K562 (cell line): ENCODE results near the gene SURF6. TPM values are rescaled to one million over a fixed set of nuclear protein-coding genes. Genes with fewer than 3 reads are reported as not detected.
A peak's percentile ranks its signal among the peaks of the same experiment; 100 is the strongest.

Experiments
- ATF7 ChIP-seq: fragments of 450-650 bp; IDR thresholded peaks from 2 replicates; pipeline ENCODE4 v1.7.1; 2014; ENCODE audit warnings: mild to moderate bottlenecking, moderate library complexity
- FOXK2 ChIP-seq, 2 experiments: fragments of 450-650 bp; IDR thresholded peaks in 1 of 2; conservative IDR thresholded peaks in 1 of 2; 2 replicates each; pipeline ENCODE4 v1.6.1; 2016; ENCODE audit warnings: low read depth in 2 of 2, mild to moderate bottlenecking in 1 of 2
- GTF2E2 ChIP-seq: fragments of 200-800 bp; sonication (Bioruptor generic); IDR thresholded peaks from 2 replicates; pipeline ENCODE4 v1.6.1; 2016; ENCODE audit warnings: missing genetic modification characterization, missing compliant biosample characterization
- KDM5B ChIP-seq: fragments of 200-600 bp; sonication (generic); IDR thresholded peaks from 2 replicates; pipeline ENCODE4 v1.6.1; 2012; ENCODE audit warnings: low read depth, mild to moderate bottlenecking, moderate library complexity, low read length, control low read depth, inconsistent platforms; ENCODE audit not compliant: insufficient replicate concordance
- KLF10 ChIP-seq: fragments of 250-450 bp; sonication (Bioruptor Pico); IDR thresholded peaks from 2 replicates; pipeline ENCODE4 v1.6.1; 2021; ENCODE audit warnings: matching md5 sums
- LCOR ChIP-seq: sonication (generic); formaldehyde crosslinking; IDR thresholded peaks from 2 replicates; pipeline ENCODE4 v1.8.0; 2022; ENCODE audit warnings: mild to moderate bottlenecking, missing genetic modification reagents
- SMARCE1 ChIP-seq: fragments of 450-650 bp; IDR thresholded peaks from 2 replicates; pipeline ENCODE4 v1.7.1; 2016; ENCODE audit warnings: mild to moderate bottlenecking
- TCF3 ChIP-seq: sonication (generic); formaldehyde crosslinking; IDR thresholded peaks from 2 replicates; pipeline ENCODE4 v1.4.0; 2020; ENCODE audit warnings: mild to moderate bottlenecking, missing genetic modification reagents
- ZFX ChIP-seq: sonication (generic); formaldehyde crosslinking; IDR thresholded peaks from 2 replicates; pipeline ENCODE4 v1.8.0; 2022; ENCODE audit warnings: mild to moderate bottlenecking, missing genetic modification reagents, moderate library complexity
- ZNF589 ChIP-seq: fragments of 200-800 bp; sonication (Bioruptor generic); IDR thresholded peaks from 2 replicates; pipeline ENCODE4 v1.6.1; 2016; ENCODE audit warnings: low read depth, missing genetic modification characterization, missing compliant biosample characterization
- polyA plus RNA-seq, 8 experiments: library from polyadenylated mRNA; depleted of rRNA in 4 of 8; stranded (reverse) in 5 of 8; unstranded in 3 of 8; fragments of >200 nt; fragmentation: Nextera tagmentation in 2 of 8; fragmentation: Illumina TruSeq in 1 of 8; extraction: Ambion mirVana in 2 of 8; extraction: Trizol in 1 of 8; gene quantifications; 2 replicates each; pipeline versions ENCODE4 v1.2.1 to v1.2.3, GENCODE V29; 2011 to 2014; ENCODE audit warnings: inconsistent platforms in 1 of 8, missing spikeins in 1 of 8
- total RNA-seq, 7 experiments: library from RNA; depleted of rRNA in 6 of 7; stranded (reverse); fragments of >200 nt in 6 of 7; fragmentation: Illumina TruSeq in 2 of 7; extraction: Trizol in 2 of 7; gene quantifications; 2 replicates each; pipeline versions ENCODE4 v1.2.1 to v1.2.3, GENCODE V29; 2011 to 2021; ENCODE audit warnings: low replicate concordance in 1 of 7
- TF ChIP-seq, protein P1 (sequence below): IDR thresholded peaks from 2 replicates; pipeline ENCODE4 v1.6.1; 2014; ENCODE audit warnings: antibody characterized with exemption
- TF ChIP-seq, protein P2 (sequence below): fragments of 250-450 bp; sonication (Bioruptor Pico); IDR thresholded peaks from 2 replicates; pipeline ENCODE4 v1.8.0; 2022; ENCODE audit warnings: inconsistent platforms, mild to moderate bottlenecking, moderate library complexity, borderline replicate concordance
- TF ChIP-seq, protein P3 (sequence below): sonication (generic); formaldehyde crosslinking; IDR thresholded peaks from 2 replicates; pipeline ENCODE4 v1.8.0; 2022; ENCODE audit warnings: mild to moderate bottlenecking, missing genetic modification reagents
- TF ChIP-seq, protein P4 (sequence below): fragments of 250-450 bp; sonication (Bioruptor Pico); IDR thresholded peaks from 2 replicates; pipeline ENCODE4 v1.9.0; 2021; ENCODE audit warnings: mild to moderate bottlenecking, inconsistent platforms
- TF ChIP-seq, protein P5 (sequence below), 2 experiments: IDR thresholded peaks; 2 replicates each; pipeline ENCODE4 v1.6.1; 2011; ENCODE audit warnings: borderline replicate concordance in 1 of 2, control low read depth in 1 of 2, low read depth in 1 of 2, low read length in 1 of 2, mild to moderate bottlenecking in 1 of 2, mixed read lengths in 1 of 2, moderate library complexity in 1 of 2; ENCODE audit not compliant: insufficient read depth in 1 of 2, insufficient read length in 1 of 2, poor library complexity in 1 of 2, severe bottlenecking in 1 of 2; ENCODE audit errors: extremely low read depth in 1 of 2

SURF6 gene
- total and polyA plus RNA-seq, 9 of the 15 experiments (the other 6 are each of a cell fraction or from before 2014, with no cell fraction given), result 1.4 to 68.3 (median 14.7) TPM

DNA sequence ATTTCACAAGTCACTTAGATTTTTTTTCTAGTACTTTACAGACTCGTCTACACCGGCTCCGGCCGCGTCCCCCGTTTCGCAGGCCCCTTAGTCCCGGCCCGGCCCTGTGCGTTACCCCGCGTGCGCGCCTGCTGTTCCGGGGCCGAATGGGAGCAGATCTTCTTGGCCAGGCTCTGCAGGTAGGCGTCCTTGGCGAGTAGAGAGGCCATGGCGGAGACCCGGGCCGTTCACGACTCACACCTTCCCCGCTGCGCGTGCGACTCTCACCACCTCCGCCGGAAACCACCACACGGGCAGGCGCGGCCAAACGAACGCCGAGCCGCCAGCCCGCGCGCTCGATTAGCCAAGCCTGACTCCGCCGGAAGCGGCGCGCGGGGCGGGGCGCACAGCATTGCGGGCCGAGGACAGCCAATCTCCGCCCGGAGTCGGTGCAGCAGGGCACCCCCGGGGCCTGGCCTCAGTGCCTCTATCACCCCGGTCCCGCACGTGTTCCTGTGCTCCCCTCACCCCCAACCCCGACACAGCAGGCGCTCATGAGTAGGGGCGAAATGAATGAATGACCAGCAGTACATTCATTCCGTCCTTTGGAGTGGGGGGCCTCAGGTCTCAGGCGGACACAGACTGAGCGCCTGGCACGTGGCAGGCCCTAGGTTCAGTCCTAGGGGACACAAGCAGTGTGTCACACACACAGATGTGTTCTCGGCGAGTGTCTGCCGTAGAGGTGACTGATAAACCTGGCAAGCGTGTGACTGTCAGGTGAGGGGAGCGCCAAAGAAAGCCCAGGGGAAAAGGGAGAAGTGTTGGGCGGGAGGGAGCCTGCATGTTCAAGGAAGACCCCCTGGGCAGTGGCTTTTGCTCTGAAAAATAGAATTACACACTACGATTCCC, at the start of gene SURF6 (continued):
- TF ChIP-seq KDM5B, result peak; percentile 68
- peak; percentile 49 for TF ChIP-seq TCF3 (CRISPR knock-in tag)
- TF ChIP-seq LCOR (CRISPR knock-in tag), result peak; percentile 86
- TF ChIP-seq, protein P1, sequence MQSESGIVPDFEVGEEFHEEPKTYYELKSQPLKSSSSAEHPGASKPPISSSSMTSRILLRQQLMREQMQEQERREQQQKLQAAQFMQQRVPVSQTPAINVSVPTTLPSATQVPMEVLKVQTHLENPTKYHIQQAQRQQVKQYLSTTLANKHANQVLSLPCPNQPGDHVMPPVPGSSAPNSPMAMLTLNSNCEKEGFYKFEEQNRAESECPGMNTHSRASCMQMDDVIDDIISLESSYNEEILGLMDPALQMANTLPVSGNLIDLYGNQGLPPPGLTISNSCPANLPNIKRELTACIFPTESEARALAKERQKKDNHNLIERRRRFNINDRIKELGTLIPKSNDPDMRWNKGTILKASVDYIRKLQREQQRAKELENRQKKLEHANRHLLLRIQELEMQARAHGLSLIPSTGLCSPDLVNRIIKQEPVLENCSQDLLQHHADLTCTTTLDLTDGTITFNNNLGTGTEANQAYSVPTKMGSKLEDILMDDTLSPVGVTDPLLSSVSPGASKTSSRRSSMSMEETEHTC, result peak; percentile 42; the same call in 1 of the 2 replicates
- no peak for TF ChIP-seq KLF10 (CRISPR knock-in tag)
- peak; percentile 65 for TF ChIP-seq ATF7
- TF ChIP-seq, protein P2, sequence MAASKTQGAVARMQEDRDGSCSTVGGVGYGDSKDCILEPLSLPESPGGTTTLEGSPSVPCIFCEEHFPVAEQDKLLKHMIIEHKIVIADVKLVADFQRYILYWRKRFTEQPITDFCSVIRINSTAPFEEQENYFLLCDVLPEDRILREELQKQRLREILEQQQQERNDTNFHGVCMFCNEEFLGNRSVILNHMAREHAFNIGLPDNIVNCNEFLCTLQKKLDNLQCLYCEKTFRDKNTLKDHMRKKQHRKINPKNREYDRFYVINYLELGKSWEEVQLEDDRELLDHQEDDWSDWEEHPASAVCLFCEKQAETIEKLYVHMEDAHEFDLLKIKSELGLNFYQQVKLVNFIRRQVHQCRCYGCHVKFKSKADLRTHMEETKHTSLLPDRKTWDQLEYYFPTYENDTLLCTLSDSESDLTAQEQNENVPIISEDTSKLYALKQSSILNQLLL, result no peak
- TF ChIP-seq, protein P3, sequence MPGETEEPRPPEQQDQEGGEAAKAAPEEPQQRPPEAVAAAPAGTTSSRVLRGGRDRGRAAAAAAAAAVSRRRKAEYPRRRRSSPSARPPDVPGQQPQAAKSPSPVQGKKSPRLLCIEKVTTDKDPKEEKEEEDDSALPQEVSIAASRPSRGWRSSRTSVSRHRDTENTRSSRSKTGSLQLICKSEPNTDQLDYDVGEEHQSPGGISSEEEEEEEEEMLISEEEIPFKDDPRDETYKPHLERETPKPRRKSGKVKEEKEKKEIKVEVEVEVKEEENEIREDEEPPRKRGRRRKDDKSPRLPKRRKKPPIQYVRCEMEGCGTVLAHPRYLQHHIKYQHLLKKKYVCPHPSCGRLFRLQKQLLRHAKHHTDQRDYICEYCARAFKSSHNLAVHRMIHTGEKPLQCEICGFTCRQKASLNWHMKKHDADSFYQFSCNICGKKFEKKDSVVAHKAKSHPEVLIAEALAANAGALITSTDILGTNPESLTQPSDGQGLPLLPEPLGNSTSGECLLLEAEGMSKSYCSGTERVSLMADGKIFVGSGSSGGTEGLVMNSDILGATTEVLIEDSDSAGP (CRISPR knock-in tag), result peak; percentile 39; the same call in 1 of the 2 replicates
- peak; percentile 73; the same call in 1 of the 2 replicates for TF ChIP-seq GTF2E2 (tag)
- TF ChIP-seq, protein P4, sequence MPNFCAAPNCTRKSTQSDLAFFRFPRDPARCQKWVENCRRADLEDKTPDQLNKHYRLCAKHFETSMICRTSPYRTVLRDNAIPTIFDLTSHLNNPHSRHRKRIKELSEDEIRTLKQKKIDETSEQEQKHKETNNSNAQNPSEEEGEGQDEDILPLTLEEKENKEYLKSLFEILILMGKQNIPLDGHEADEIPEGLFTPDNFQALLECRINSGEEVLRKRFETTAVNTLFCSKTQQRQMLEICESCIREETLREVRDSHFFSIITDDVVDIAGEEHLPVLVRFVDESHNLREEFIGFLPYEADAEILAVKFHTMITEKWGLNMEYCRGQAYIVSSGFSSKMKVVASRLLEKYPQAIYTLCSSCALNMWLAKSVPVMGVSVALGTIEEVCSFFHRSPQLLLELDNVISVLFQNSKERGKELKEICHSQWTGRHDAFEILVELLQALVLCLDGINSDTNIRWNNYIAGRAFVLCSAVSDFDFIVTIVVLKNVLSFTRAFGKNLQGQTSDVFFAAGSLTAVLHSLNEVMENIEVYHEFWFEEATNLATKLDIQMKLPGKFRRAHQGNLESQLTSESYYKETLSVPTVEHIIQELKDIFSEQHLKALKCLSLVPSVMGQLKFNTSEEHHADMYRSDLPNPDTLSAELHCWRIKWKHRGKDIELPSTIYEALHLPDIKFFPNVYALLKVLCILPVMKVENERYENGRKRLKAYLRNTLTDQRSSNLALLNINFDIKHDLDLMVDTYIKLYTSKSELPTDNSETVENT (CRISPR knock-in tag), result 0 out of 2 replicates have a peak, but pooled peaks have one; percentile 41
- no peak for TF ChIP-seq SMARCE1
- peak; percentile 80 to 92 for TF ChIP-seq FOXK2 (conservative IDR thresholded peaks at IDR 0.05 in 1 of 2, IDR thresholded peaks at IDR 0.05 in 1 of 2; ENCODE audit: low read depth in 2 of 2)
- TF ChIP-seq, protein P5, sequence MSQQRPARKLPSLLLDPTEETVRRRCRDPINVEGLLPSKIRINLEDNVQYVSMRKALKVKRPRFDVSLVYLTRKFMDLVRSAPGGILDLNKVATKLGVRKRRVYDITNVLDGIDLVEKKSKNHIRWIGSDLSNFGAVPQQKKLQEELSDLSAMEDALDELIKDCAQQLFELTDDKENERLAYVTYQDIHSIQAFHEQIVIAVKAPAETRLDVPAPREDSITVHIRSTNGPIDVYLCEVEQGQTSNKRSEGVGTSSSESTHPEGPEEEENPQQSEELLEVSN (IDR thresholded peaks at IDR 0.05; ENCODE audit: borderline replicate concordance in 1 of 2, extremely low read depth in 1 of 2, insufficient read depth in 1 of 2, insufficient read length in 1 of 2, low read depth in 1 of 2, low read length in 1 of 2, poor library complexity in 1 of 2, severe bottlenecking in 1 of 2), result peak; percentile 81 to 87
- TF ChIP-seq ZFX (CRISPR knock-in tag), result peak; percentile 79
- 0 out of 2 replicates have a peak, but pooled peaks have one; percentile 70 for TF ChIP-seq ZNF589 (CRISPR knock-in tag)
